Endothelial cell of umbilical vein (primary cell): ENCODE measurements around the gene GJD2. TPM values are rescaled to one million over a fixed set of nuclear protein-coding genes. Genes with fewer than 3 reads are reported as not detected.

ENCODE experiments used
- BruUV-seq: library from RNA; stranded (reverse); fragments of 400-500 nt; replicated peaks from 2 replicates; lab custom pipeline; 2021; lab: Mats Ljungman, UMichigan
- CTCF ChIA-PET: fragments of 300-600, 350-600 bp; sonication (Branson Sonifier 250); formaldehyde crosslinking; loops from one replicate; lab custom pipeline; 2021; ENCODE audit warnings: antibody characterized with exemption, inconsistent platforms; lab: Charles Lee
- POLR2A ChIA-PET: fragments of 300-600, 350-600 bp; sonication (Branson Sonifier 250); formaldehyde crosslinking; loops from one replicate; lab custom pipeline; 2021; ENCODE audit warnings: antibody characterized with exemption, inconsistent platforms; lab: Charles Lee
- DNase-seq: peaks from one replicate; pipeline ENCODE4 v3.0.0-alpha.2; 2011; ENCODE audit warnings: low read depth, low spot score
- FAIRE-seq: peaks from 2 replicates; lab custom pipeline; 2011; peaks lifted over from hg19 to GRCh38; lab: Jason Lieb, UNC
- H2AFZ ChIP-seq: 2 replicates; pipeline ENCODE4 v1.6.0; 2012; ENCODE audit warnings: low read depth, low read length, control low read depth, inconsistent platforms
- H3K27ac ChIP-seq: 2 replicates; pipeline ENCODE4 v1.5.1; 2011; ENCODE audit warnings: low read depth, mild to moderate bottlenecking, control low read depth, low read length, moderate library complexity; ENCODE audit not compliant: insufficient read depth
- H3K27me3 ChIP-seq, 2 experiments: 2 replicates each; pipeline versions ENCODE4 v1.6.0 to v1.6.1; 2011; ENCODE audit warnings: low read length in 2 of 2, mixed read lengths in 1 of 2; ENCODE audit not compliant: control insufficient read depth in 2 of 2, insufficient read depth in 2 of 2
- H3K36me3 ChIP-seq, 2 experiments: 2 replicates in 1 of 2; 3 replicates in 1 of 2; pipeline ENCODE4 v1.5.1; 2011; ENCODE audit warnings: low read length in 2 of 2, mild to moderate bottlenecking in 1 of 2, moderate library complexity in 1 of 2; ENCODE audit not compliant: control insufficient read depth in 2 of 2, insufficient read depth in 2 of 2; ENCODE audit errors: extremely low read depth in 1 of 2
- H3K4me1 ChIP-seq: 3 replicates; pipeline ENCODE4 v1.5.1; 2011; ENCODE audit warnings: mild to moderate bottlenecking, low read length; ENCODE audit not compliant: control insufficient read depth, insufficient read depth; ENCODE audit errors: extremely low read depth
- H3K4me2 ChIP-seq: 2 replicates; pipeline ENCODE4 v1.6.1; 2011; ENCODE audit warnings: low read length, control low read depth, mixed read lengths; ENCODE audit not compliant: insufficient read depth
- H3K4me3 ChIP-seq, 3 experiments: fragments of 200-600 bp in 1 of 3; sonication (generic), shearing (Covaris generic) in 1 of 3; replicated peaks in 1 of 3; 2 replicates each; pipeline ENCODE4 v1.5.1; 2011 to 2016; ENCODE audit warnings: control low read depth in 3 of 3, low read length in 3 of 3, mild to moderate bottlenecking in 2 of 3, inconsistent platforms in 1 of 3, low read depth in 1 of 3, moderate library complexity in 1 of 3; ENCODE audit not compliant: insufficient read depth in 1 of 3
- H3K79me2 ChIP-seq: 2 replicates; pipeline ENCODE4 v1.6.0; 2012; ENCODE audit warnings: low read length, inconsistent platforms; ENCODE audit not compliant: control insufficient read depth, insufficient read depth
- H3K9ac ChIP-seq: replicated peaks from 2 replicates; pipeline ENCODE3; 2011; ENCODE audit warnings: low read length, control low read depth; ENCODE audit not compliant: insufficient read depth; ENCODE audit errors: extremely low read depth
- H3K9me1 ChIP-seq: replicated peaks from 3 replicates; pipeline ENCODE4 v1.6.0; 2011; ENCODE audit warnings: mild to moderate bottlenecking, low read length; ENCODE audit not compliant: control insufficient read depth, insufficient read depth; ENCODE audit errors: extremely low read depth
- H3K9me3 ChIP-seq: replicated peaks from 2 replicates; pipeline ENCODE4 v1.5.1; 2012; ENCODE audit warnings: low read length, inconsistent platforms; ENCODE audit not compliant: control insufficient read depth, insufficient read depth
- H4K20me1 ChIP-seq: replicated peaks from 2 replicates; pipeline ENCODE3; 2011; ENCODE audit warnings: mild to moderate bottlenecking, low read length; ENCODE audit not compliant: control insufficient read depth, insufficient read depth; ENCODE audit errors: extremely low read depth
- CTCF ChIP-seq, 2 donors: IDR thresholded peaks; 1 replicate in 1 of 2; 2 replicates in 1 of 2; pipeline ENCODE4 v1.5.1; 2011; ENCODE audit warnings: low read length in 2 of 2, mild to moderate bottlenecking in 2 of 2, moderate library complexity in 2 of 2, control low read depth in 1 of 2, inconsistent platforms in 1 of 2, low read depth in 1 of 2; ENCODE audit not compliant: insufficient read depth in 1 of 2; ENCODE audit errors: extremely low read depth in 1 of 2
- EZH2 ChIP-seq: IDR thresholded peaks from 2 replicates; pipeline ENCODE4 v1.6.1; 2012; ENCODE audit warnings: borderline replicate concordance, low read depth, mild to moderate bottlenecking, moderate library complexity, low read length, inconsistent platforms; ENCODE audit not compliant: severe bottlenecking
- FOS ChIP-seq: IDR thresholded peaks from 2 replicates; pipeline ENCODE4 v1.6.1; 2011; ENCODE audit warnings: mild to moderate bottlenecking, low read length, moderate library complexity, borderline replicate concordance; ENCODE audit not compliant: insufficient read depth
- GATA2 ChIP-seq: IDR thresholded peaks from 2 replicates; pipeline ENCODE4 v1.7.0; 2011; ENCODE audit warnings: low read depth, mild to moderate bottlenecking, moderate library complexity, mixed read lengths, low read length; ENCODE audit not compliant: insufficient read length, insufficient read depth
- MAX ChIP-seq: IDR thresholded peaks from 2 replicates; pipeline ENCODE4 v1.6.1; 2011; ENCODE audit not compliant: insufficient read depth, insufficient read length
- POLR2A ChIP-seq: IDR thresholded peaks from 2 replicates; pipeline ENCODE4 v1.6.1; 2012; ENCODE audit warnings: low read depth, mild to moderate bottlenecking, control low read depth, low read length
- dilution Hi-C: fragments of 300-500 bp; cut with MboI; formaldehyde crosslinking; loops from one replicate; pipeline ENCODE4 v1.15.0; 2019; ENCODE audit warnings: low sequenced_read_pairs; ENCODE audit not compliant: extremely low pct_ligation_motif_present
- intact Hi-C: fragments of 100-400 bp; cut with micrococcal nuclease; formaldehyde crosslinking; loops from one replicate; pipeline ENCODE4 v1.10.0; 2022
- polyA plus RNA-seq, 4 experiments: library from polyadenylated mRNA; depleted of rRNA in 3 of 4; stranded (reverse) in 3 of 4; unstranded in 1 of 4; fragments of >200 nt; gene quantifications; 2 replicates each; pipeline versions ENCODE4 v1.2.1 to v1.2.3, GENCODE V29; 2011 to 2012; ENCODE audit warnings: missing spikeins in 1 of 4
- total RNA-seq: library from RNA; stranded (reverse); gene quantifications from 2 replicates; pipeline ENCODE4 v1.2.3, GENCODE V29; 2021

Gene GJD2
- total and polyA plus RNA-seq, 2 donors (not counting 3 experiments of a cell fraction or from before 2014, with no cell fraction given), result not detected

GRCh38 chr15:34722439-34722836 is 32.4 kb downstream of the GJD2 start:
- DNase-seq, result peak; percentile 58
- H3K27ac ChIP-seq, result peak overlapping the region; percentile 55
- TSS peak; percentile 30 for BruUV-seq
- peak overlapping the region in 1 of 3 experiments; percentile 45 for H3K4me3 ChIP-seq
- peak overlapping the region; percentile 63 for H3K9ac ChIP-seq
- intact Hi-C loops (loop anchor here (1.0 to 2.0 kb wide), 2 partner anchors 94 to 101 kb away; no protein-coding TSS in a partner anchor), dilution Hi-C loops (no loop called here)
- H3K27me3 ChIP-seq, result no peaks in the 10 kb centered on the region
- TF ChIP-seq MAX (no peak), GATA2 (peak; percentile 15), FOS (peak; percentile 43), EZH2 (no peak), CTCF (IDR thresholded peaks at IDR 0.05; ENCODE audit: extremely low read depth in 1 of 2, insufficient read depth in 1 of 2, low read depth in 1 of 2, low read length in 2 of 2) (peak in 1 of 2 donors; percentile 18), POLR2A (no peak)
- no peaks in the 10 kb centered on the region for H3K36me3 ChIP-seq
- peak overlapping the region; percentile 97 for H2AFZ ChIP-seq
- CTCF ChIA-PET, result interaction anchor here (1.0 to 2.3 kb wide), 3 partner anchors 9 to 198 kb away, joined by 3 to 9 read pairs (median 6); no protein-coding TSS in a partner anchor
- peak overlapping the region; percentile 77 for H3K4me2 ChIP-seq
- POLR2A ChIA-PET, result no interaction called here
- no peaks in the 10 kb centered on the region for H3K9me1 ChIP-seq
- FAIRE-seq, result peak; percentile 80
- peaks cover 11% of the 10 kb centered on the region for H3K4me1 ChIP-seq
- no peaks in the 10 kb centered on the region for H4K20me1 ChIP-seq
- no peaks in the 10 kb centered on the region for H3K9me3 ChIP-seq
- H3K79me2 ChIP-seq, result no peaks in the 10 kb centered on the region
